Ascending aorta (tissue), 2 donors: Measurements from ENCODE around the gene FAM47C. TPM values are rescaled to one million over a fixed set of nuclear protein-coding genes. Genes with fewer than 3 reads are reported as not detected.
"Not testable (repeated sequence)": the region's sequence is repeated elsewhere in the genome, so short reads cannot be mapped to it uniquely, and the experiment has no call there.

Experiments used
- DNase-seq, 2 donors: peaks; one replicate each; pipeline ENCODE4 v3.0.0-alpha.2; 2019; ENCODE audit warnings: low spot score in 2 of 2
- H3K27ac ChIP-seq, 2 donors: fragments of 200-600 bp; sonication (generic); one replicate each; pipeline ENCODE4 v1.5.1; 2016 to 2017; ENCODE audit warnings: mild to moderate bottlenecking in 1 of 2
- H3K27me3 ChIP-seq: fragments of 200-600 bp; sonication (generic); one replicate; pipeline ENCODE4 v1.5.1; 2017
- H3K36me3 ChIP-seq, 2 donors: fragments of 200-600 bp; sonication (generic); one replicate each; pipeline ENCODE4 v1.5.1; 2016
- H3K4me1 ChIP-seq, 2 donors: fragments of 200-600 bp; sonication (generic); one replicate each; pipeline ENCODE4 v1.5.1; 2016 to 2017; ENCODE audit warnings: mild to moderate bottlenecking in 1 of 2
- H3K4me3 ChIP-seq, 2 donors: fragments of 200-600 bp; sonication (generic); one replicate each; pipeline ENCODE4 v1.5.1; 2016 to 2017; ENCODE audit warnings: mild to moderate bottlenecking in 1 of 2
- H3K9me3 ChIP-seq, 2 donors: fragments of 200-600 bp; sonication (generic); one replicate each; pipeline ENCODE4 v1.5.1; 2016
- intact Hi-C: fragments of 100-400 bp; cut with DNase I; formaldehyde crosslinking; loops from one replicate; pipeline ENCODE4 v1.15.1; 2023
- total RNA-seq: library from RNA; depleted of rRNA; stranded (reverse); fragments of >200 nt; gene quantifications from one replicate; pipeline ENCODE4 v1.1.0, GENCODE V29; 2016
- TF ChIP-seq, protein P1 (sequence below), 3 experiments: fragments of 200-600 bp in 2 of 3; fragments of 450-650 bp in 1 of 3; sonication (generic) in 2 of 3; IDR thresholded peaks; one replicate each; pipeline ENCODE4 v1.5.1; 2016 to 2019; ENCODE audit warnings: antibody characterized with exemption in 3 of 3, mild to moderate bottlenecking in 1 of 3, moderate library complexity in 1 of 3

FAM47C gene
- not detected for total RNA-seq

DNA sequence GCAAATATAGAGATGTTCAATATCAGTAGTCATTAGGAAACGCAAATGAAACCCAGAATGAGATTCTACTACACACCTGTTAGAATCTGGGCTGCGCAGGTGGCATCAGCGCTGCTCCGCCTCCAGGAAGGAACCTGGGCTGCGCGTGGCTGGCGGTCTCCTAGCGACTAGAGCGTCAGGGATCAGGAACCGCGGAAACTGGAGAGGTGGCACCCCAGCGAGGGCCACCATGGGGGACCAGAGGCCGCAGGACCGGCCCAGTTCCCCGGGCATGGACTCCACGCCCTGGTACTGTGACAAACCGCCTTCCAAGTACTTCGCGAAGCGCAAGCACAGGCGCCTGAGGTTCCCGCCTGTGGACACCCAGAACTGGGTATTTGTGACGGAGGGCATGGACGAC lies at the start of gene FAM47C:
Gene FAM47C, plus strand, starts transcription at position 185 of the 400 bp plus-strand sequence. Its CDS starts 45 bp downstream, at position 230.
- H3K27ac ChIP-seq, H3K27me3 ChIP-seq, H3K4me1 ChIP-seq, H3K9me3 ChIP-seq, DNase-seq, H3K4me3 ChIP-seq, intact Hi-C loops, H3K36me3 ChIP-seq: not testable (repeated sequence)

DNA sequence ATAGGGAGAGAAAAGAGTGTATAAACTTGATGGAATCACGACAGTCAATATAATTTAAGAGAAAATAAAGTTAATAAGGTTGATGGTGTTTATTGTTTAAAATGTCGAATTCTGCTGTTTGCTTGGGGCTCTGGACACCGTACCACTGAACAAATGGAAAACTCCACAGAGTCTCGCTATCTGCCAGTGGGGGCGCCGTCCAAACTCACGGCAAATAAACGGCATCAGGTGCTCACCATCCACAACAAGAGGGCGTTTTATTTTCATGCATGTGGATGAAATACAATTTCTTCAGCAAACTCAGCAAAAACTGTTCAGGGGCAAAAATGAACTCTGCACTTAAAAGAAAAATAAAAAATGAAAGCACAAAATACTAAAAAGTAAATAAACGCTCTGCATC lies 46.6 kb upstream of the FAM47C start:
- no peak for DNase-seq
- H3K27ac ChIP-seq: no peak overlapping the region
- TF ChIP-seq, protein P1, sequence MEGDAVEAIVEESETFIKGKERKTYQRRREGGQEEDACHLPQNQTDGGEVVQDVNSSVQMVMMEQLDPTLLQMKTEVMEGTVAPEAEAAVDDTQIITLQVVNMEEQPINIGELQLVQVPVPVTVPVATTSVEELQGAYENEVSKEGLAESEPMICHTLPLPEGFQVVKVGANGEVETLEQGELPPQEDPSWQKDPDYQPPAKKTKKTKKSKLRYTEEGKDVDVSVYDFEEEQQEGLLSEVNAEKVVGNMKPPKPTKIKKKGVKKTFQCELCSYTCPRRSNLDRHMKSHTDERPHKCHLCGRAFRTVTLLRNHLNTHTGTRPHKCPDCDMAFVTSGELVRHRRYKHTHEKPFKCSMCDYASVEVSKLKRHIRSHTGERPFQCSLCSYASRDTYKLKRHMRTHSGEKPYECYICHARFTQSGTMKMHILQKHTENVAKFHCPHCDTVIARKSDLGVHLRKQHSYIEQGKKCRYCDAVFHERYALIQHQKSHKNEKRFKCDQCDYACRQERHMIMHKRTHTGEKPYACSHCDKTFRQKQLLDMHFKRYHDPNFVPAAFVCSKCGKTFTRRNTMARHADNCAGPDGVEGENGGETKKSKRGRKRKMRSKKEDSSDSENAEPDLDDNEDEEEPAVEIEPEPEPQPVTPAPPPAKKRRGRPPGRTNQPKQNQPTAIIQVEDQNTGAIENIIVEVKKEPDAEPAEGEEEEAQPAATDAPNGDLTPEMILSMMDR (IDR thresholded peaks at IDR 0.05): no peak
- H3K27me3 ChIP-seq: no peaks in the 10 kb centered on the region
- no peaks in the 10 kb centered on the region for H3K36me3 ChIP-seq
- H3K9me3 ChIP-seq: no peaks in the 10 kb centered on the region
- H3K4me1 ChIP-seq: no peaks in the 10 kb centered on the region
- intact Hi-C loops: no loop called here
- H3K4me3 ChIP-seq: no peak overlapping the region

DNA sequence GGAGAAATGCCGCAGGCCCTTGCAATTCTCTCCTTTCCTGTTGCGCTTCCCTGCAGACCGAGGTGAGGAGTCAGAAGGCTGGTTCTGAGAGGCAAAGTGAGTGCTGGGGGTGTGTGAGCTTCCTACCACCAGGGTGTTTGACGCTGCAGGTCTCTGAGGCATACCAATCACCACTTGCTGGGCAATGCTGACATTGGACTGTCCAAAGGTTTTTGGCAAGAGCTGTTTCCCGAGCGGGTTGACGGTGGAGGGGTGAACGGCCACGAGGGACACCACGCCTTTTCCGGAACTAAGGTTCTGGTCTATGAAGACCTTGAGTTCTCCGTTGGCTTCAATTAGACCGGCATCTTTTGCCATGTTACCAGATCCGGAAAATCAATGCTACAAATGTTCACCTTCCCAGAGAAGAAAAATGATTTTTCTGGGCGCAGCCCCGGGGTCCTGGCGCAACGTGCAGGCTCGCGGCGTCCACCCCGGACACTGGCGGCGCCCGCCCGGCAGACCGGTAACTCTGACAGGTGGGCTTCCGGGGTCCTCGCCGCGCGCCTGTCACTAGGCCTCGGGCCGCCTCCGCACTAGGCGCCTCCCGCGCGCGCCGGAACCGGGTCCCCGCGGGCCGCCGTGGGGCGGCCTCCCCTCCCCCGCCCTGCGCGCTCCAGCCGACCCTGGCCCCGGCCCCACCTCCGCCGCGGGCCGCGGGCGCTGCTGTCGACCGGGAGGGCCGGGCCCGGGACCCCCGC lies 44.9 kb upstream of the FAM47C start:
- TF ChIP-seq, protein P1 (IDR thresholded peaks at IDR 0.05): no peak
- no peaks in the 10 kb centered on the region for H3K9me3 ChIP-seq
- no peaks in the 10 kb centered on the region for H3K36me3 ChIP-seq
- no peaks in the 10 kb centered on the region for H3K4me1 ChIP-seq
- intact Hi-C loops: no loop called here
- H3K4me3 ChIP-seq: peak overlapping the region in 1 of 2 donors; percentile 50
- H3K27me3 ChIP-seq: no peaks in the 10 kb centered on the region
- DNase-seq: no peak
- no peak overlapping the region for H3K27ac ChIP-seq

DNA sequence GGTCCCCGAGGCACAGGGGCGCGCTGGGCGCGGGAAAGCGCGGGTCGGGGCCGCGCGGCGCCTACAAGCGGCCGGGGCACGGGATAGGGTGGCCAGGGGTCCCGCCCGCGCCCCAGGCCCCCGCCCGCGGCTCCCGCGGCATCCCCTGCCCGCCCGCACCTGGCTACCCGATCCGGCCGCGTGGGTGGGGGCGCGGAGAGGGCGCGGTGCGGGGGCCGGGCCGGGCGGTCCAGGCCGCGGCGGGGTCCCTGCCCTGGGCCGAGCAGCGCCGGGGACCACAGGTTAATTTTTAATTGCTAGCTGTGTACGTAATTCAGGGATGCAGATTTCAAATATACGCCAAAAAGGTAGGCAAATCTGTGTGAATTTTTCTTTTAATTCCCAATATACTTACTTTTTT lies 44.3 kb upstream of the FAM47C start:
- Histone ChIP-seq H3K9me3 (no peaks in the 10 kb centered on the region), H3K27me3 (no peaks in the 10 kb centered on the region), H3K4me1 (no peaks in the 10 kb centered on the region), H3K27ac (no peak overlapping the region), H3K4me3 (peak overlapping the region in 1 of 2 donors; percentile 50), H3K36me3 (no peaks in the 10 kb centered on the region)
- DNase-seq: no peak
- intact Hi-C loops: no loop called here
- TF ChIP-seq, protein P1 (IDR thresholded peaks at IDR 0.05): no peak

DNA sequence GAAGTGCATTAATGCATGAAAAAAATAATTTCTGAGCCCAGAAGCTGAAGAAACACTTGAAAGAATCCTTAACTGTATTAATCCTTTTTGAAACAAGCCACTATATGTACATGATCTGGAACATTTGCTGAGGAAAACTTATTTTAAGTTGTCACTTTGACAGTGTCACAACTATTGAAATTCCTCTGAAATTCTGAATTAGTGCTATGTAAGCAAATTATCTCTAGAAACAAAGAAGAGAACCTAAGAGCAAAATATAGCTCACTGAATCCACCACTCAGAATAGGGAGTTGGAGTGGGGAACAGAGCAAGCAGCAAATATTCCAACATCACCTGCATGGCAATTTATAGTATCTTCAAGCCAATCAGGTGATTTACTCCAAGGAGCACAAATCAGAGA lies 34.6 kb upstream of the FAM47C start:
- H3K4me1 ChIP-seq: no peaks in the 10 kb centered on the region
- TF ChIP-seq, protein P1 (IDR thresholded peaks at IDR 0.05): no peak
- no peak for DNase-seq
- no peak overlapping the region for H3K27ac ChIP-seq
- H3K27me3 ChIP-seq: no peaks in the 10 kb centered on the region
- H3K9me3 ChIP-seq: no peaks in the 10 kb centered on the region
- intact Hi-C loops: no loop called here
- no peaks in the 10 kb centered on the region for H3K36me3 ChIP-seq
- no peak overlapping the region for H3K4me3 ChIP-seq

DNA sequence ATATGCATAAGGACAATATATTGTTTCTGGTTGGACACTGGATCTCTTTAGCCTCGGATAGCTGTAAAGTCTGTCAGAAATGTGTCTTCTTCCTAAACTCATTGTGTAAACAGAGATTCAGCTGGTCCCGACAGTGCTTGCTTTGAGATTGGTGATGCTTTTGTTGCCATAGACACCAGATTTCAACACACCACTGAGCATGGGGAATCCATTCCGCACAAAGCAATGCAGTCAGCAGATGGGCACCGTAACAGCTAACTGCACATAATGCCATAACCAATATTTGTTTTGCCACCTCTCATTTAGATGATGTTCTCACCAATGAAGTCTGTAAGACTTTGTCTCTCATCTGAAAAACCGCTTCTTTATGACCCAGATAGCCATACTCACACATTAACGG lies 33.3 kb upstream of the FAM47C start:
- Histone ChIP-seq H3K27me3 (no peaks in the 10 kb centered on the region), H3K4me3 (no peak overlapping the region), H3K9me3 (no peaks in the 10 kb centered on the region), H3K27ac (no peak overlapping the region), H3K4me1 (no peaks in the 10 kb centered on the region), H3K36me3 (no peaks in the 10 kb centered on the region)
- intact Hi-C loops: no loop called here
- TF ChIP-seq, protein P1 (IDR thresholded peaks at IDR 0.05): no peak
- no peak for DNase-seq
